Measurements from ENCODE around the gene ZNF692. TPM values are rescaled to one million over a fixed set of nuclear protein-coding genes. Genes with fewer than 3 reads are reported as not detected.

ZNF692 gene
- total and polyA plus RNA-seq, 2 of the 13 experiments (the other 11 are each of a cell fraction or from before 2014, with no cell fraction given), result 27.3 to 45.8 TPM

- TF ChIP-seq GMEB2 (CRISPR knock-in tag; IDR thresholded peaks at IDR 0.05; ENCODE audit: low read depth), result peak; percentile 46; the same call in 1 of the 2 replicates
- TF ChIP-seq ZNF572 (CRISPR knock-in tag; IDR thresholded peaks at IDR 0.05), result no peak
- no peak; the same call in 1 of the 2 replicates for TF ChIP-seq ZC3H4 (CRISPR knock-in tag; IDR thresholded peaks at IDR 0.05; ENCODE audit: borderline replicate concordance)
- TF ChIP-seq HMG20B (CRISPR knock-in tag; conservative IDR thresholded peaks at IDR 0.05), result no peak
- TF ChIP-seq EP300 (IDR thresholded peaks at IDR 0.05; ENCODE audit: low read depth in 2 of 2, low read length in 2 of 2), result no peak
- no peak; the same call in none of the 2 replicates for TF ChIP-seq EP300 (CRISPR knock-in tag; IDR thresholded peaks at IDR 0.05; ENCODE audit: borderline replicate concordance)
- no peak for TF ChIP-seq DPF2 (CRISPR knock-in tag; IDR thresholded peaks at IDR 0.05; ENCODE audit: borderline replicate concordance, low read depth)
- peak; percentile 90 for TF ChIP-seq GABPB1 (CRISPR knock-in tag; IDR thresholded peaks at IDR 0.05)
- TF ChIP-seq TCF7L2 (IDR thresholded peaks at IDR 0.05; ENCODE audit: low read depth, low read length), result no peak
- no peak; the same call in 1 of the 2 replicates for TF ChIP-seq ZNF101 (CRISPR knock-in tag; IDR thresholded peaks at IDR 0.05; ENCODE audit: borderline replicate concordance, low read depth)
- TF ChIP-seq GATAD1 (CRISPR knock-in tag; IDR thresholded peaks at IDR 0.05), result peak; percentile 69; the same call in 1 of the 2 replicates
- TF ChIP-seq ZNF17 (CRISPR knock-in tag; IDR thresholded peaks at IDR 0.05), result no peak
- TF ChIP-seq ZKSCAN5 (CRISPR knock-in tag; IDR thresholded peaks at IDR 0.05), result no peak
- TF ChIP-seq ZFAT (CRISPR knock-in tag; conservative IDR thresholded peaks at IDR 0.05), result no peak
- TF ChIP-seq ATF7-NPFF (CRISPR knock-in tag; IDR thresholded peaks at IDR 0.05; ENCODE audit: low read depth), result peak; percentile 78; the same call in 1 of the 2 replicates
- TF ChIP-seq PHF20 (CRISPR knock-in tag; IDR thresholded peaks at IDR 0.05), result peak; percentile 57; the same call in 1 of the 2 replicates
- TF ChIP-seq, protein P1, sequence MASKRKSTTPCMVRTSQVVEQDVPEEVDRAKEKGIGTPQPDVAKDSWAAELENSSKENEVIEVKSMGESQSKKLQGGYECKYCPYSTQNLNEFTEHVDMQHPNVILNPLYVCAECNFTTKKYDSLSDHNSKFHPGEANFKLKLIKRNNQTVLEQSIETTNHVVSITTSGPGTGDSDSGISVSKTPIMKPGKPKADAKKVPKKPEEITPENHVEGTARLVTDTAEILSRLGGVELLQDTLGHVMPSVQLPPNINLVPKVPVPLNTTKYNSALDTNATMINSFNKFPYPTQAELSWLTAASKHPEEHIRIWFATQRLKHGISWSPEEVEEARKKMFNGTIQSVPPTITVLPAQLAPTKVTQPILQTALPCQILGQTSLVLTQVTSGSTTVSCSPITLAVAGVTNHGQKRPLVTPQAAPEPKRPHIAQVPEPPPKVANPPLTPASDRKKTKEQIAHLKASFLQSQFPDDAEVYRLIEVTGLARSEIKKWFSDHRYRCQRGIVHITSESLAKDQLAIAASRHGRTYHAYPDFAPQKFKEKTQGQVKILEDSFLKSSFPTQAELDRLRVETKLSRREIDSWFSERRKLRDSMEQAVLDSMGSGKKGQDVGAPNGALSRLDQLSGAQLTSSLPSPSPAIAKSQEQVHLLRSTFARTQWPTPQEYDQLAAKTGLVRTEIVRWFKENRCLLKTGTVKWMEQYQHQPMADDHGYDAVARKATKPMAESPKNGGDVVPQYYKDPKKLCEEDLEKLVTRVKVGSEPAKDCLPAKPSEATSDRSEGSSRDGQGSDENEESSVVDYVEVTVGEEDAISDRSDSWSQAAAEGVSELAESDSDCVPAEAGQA (IDR thresholded peaks at IDR 0.05; ENCODE audit: low read depth), result no peak
- TF ChIP-seq, protein P1 (CRISPR knock-in tag; IDR thresholded peaks at IDR 0.05; ENCODE audit: borderline replicate concordance), result no peak
- no peak for TF ChIP-seq BHLHE40 (IDR thresholded peaks at IDR 0.05; ENCODE audit: low read length)
- peak; percentile 71 for TF ChIP-seq TAF15 (IDR thresholded peaks at IDR 0.05; ENCODE audit: low read depth, low read length, poor library complexity, severe bottlenecking)
- TF ChIP-seq ZNF776 (CRISPR knock-in tag; IDR thresholded peaks at IDR 0.05), result 0 out of 2 replicates have a peak, but pooled peaks have one; percentile 52
- TF ChIP-seq FIP1L1 (IDR thresholded peaks at IDR 0.05; ENCODE audit: borderline replicate concordance, insufficient read depth, low read depth, low read length), result no peak
- no peak for TF ChIP-seq GATAD2A (CRISPR knock-in tag; IDR thresholded peaks at IDR 0.05)
Observed at GRCh38 chr1:248858891-248859889, at the start of gene ZNF692 (continued).

All from HepG2 (cell line).